ENCODE measurements around the gene CRB3.
A peak's percentile ranks its signal among the peaks of the same experiment; 100 is the strongest.

CRB3 gene, protein sequence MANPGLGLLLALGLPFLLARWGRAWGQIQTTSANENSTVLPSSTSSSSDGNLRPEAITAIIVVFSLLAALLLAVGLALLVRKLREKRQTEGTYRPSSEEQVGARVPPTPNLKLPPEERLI

DNA sequence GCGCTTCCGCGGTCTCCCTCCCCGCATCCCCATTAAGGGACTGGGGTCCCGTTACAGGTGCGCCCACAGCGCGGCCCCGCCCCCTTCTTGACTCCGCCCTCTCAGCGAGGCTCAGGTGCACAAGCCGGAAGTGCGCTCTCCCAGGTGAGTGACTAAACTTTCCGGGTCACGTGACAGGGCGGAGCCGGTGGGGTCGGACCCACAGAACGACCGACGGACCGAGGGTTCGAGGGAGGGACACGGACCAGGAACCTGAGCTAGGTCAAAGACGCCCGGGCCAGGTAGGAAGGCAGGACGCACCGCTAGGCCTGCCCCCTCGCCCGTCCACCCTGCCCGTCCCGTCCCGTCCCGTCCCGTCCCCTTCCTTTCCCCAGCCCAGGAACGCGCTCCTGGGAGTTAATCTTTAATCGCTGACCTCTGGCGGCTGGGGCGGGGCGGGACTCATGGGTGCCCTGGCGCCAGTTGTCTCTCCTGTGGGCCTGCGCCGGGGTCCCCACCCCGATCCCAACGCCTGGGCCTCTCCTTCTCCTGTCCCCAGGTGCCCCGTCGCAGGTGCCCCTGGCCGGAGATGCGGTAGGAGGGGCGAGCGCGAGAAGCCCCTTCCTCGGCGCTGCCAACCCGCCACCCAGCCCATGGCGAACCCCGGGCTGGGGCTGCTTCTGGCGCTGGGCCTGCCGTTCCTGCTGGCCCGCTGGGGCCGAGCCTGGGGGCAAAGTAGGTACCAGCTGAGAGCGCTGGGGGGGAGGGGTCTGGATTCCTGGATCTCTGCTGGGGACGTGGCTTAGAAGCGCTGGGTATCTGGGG, at the start of gene CRB3:
TSS of gene CRB3 (plus strand) at position 202 of the 804 bp plus-strand sequence. CDS start at position 633, 431 bp downstream.
- Histone ChIP-seq H3K36me3 (ENCODE audit: insufficient read depth, low read depth, low read length) (no peaks in the 10 kb centered on the region), H3K27me3 (ENCODE audit: insufficient read depth, low read length) (peaks cover 33% of the 10 kb centered on the region), H3K4me3 (ENCODE audit: low read length) (peak within 1 kb of the TSS; percentile 79), H3K4me1 (ENCODE audit: insufficient read depth, low read length) (peaks cover 6% of the 10 kb centered on the region; the same call in 1 of the 2 replicates), H3K27ac (ENCODE audit: low read length) (no peak within 1 kb of the TSS), H3K9me3 (ENCODE audit: insufficient read depth, low read depth, low read length) (no peaks in the 10 kb centered on the region), H3K9ac (ENCODE audit: low read depth, low read length) (peak within 1 kb of the TSS; percentile 74; the same call in 1 of the 2 replicates)

DNA sequence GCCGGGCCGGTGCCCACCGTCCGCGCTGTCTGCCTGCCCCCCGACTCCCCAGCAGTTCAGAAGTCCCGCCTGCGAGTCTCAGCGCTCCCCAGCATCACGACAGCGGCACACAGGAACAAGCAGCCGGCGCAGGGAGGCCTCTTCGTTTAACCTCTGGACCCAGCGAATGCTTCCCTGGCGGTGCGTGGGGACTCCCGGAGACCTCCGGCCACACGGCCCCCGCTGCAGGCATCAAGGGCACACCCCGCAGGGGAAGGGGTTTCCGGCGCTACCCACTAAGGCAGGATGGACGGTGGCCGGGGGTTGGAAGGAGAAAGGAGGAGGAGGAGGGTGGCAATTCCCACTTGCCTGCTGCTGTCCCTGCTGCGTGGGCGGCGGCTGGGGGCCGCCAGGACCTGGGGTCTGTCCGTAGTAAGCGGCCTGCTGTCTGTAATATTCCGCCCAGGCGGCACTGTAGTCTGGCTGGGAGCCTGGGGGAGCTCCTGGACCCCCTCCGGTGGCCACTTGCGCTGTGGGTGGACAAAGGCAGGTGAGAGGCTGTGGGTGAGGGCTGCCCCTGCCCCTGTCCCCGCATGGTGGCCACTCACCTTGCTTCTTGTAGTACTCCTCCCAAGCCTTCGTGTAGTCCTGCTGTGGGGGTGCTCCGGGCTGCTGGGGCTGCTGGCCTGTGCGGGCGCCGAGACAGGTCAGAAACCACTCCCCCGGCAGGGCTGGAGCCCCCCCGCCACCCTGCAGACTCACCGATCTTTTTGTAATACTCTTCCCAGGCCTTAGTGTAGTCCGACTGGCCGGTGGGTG, 49.1 kb upstream of the CRB3 start:
- no peak overlapping the region for H3K4me3 ChIP-seq (ENCODE audit: low read length)
- H3K36me3 ChIP-seq (ENCODE audit: insufficient read depth, low read depth, low read length): peaks cover 65% of the 10 kb centered on the region
- no peaks in the 10 kb centered on the region for H3K27me3 ChIP-seq (ENCODE audit: insufficient read depth, low read length)
- H3K9ac ChIP-seq (ENCODE audit: low read depth, low read length): no peak overlapping the region
- no peaks in the 10 kb centered on the region for H3K9me3 ChIP-seq (ENCODE audit: insufficient read depth, low read depth, low read length)
- H3K27ac ChIP-seq (ENCODE audit: low read length): no peak overlapping the region
- H3K4me1 ChIP-seq (ENCODE audit: insufficient read depth, low read length): no peaks in the 10 kb centered on the region

DNA sequence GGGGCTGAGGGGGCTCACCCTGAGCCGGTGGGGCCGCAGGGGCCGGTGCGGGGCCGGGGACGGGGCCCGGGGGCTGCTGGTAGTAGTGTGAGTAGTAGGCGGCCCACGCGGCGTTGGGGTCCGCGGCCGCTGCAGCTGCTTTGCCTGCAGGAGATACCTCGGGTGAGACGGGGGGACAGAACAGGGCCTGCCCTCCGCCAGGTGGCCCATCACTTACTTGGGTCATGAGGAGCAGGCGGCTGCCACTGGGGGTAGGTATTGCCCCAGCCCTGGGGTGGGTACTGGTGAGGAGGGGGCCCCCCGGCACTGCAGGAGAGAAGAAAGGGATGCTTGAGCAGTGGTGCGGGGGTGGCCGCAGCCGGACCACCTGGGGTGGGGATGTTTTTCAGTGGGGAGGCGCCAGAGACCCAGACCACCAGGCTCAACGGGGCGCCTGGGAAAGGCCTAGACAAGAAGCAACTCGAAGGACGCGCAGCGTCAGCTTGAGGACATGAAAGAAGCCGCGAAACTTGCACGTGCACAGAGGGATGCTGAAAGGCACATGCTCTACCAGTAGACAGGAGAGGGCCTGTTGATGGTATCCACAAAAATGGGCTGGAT, 48.4 kb upstream of the CRB3 start:
- Histone ChIP-seq H3K27ac (ENCODE audit: low read length) (no peak overlapping the region), H3K9me3 (ENCODE audit: insufficient read depth, low read depth, low read length) (no peaks in the 10 kb centered on the region), H3K36me3 (ENCODE audit: insufficient read depth, low read depth, low read length) (peaks cover 72% of the 10 kb centered on the region), H3K4me1 (ENCODE audit: insufficient read depth, low read length) (no peaks in the 10 kb centered on the region), H3K9ac (ENCODE audit: low read depth, low read length) (no peak overlapping the region), H3K27me3 (ENCODE audit: insufficient read depth, low read length) (no peaks in the 10 kb centered on the region), H3K4me3 (ENCODE audit: low read length) (no peak overlapping the region)

DNA sequence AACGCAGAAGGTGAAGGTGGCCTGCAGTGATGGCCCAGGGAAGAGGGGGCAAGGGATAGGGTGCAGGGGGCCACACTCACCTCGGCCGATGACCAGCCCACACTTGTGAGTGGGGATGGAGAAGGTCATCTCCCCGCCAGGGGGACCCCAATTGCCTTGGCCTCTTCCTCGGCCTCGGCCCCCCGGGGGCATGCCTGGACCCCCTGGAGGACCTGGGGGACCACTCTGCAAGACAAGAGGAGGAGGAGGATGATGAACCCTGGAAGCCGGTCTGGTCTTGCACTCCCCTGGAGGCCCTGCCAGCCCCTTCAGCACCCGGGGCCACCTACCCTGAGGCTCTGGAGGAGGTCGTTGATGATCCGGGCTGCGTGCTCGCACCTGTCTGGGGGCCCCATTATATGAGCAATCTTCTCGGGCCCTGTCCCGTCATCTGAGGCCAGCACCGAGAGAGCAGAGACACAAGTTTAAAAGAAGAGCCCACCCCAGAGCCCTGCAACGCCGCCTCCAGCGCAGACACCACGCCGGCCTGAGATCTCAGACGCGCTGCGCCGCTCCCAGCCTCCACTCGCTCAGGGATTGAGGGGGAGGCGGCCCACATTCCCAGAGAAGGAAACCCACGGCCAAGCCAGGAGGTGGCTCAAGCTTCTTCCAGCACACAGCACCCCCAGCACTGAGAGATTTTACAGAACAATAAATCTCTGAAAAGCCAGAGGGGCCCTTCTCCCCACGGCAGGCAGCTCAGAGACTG, 47.2 kb upstream of the CRB3 start:
- Histone ChIP-seq H3K36me3 (ENCODE audit: insufficient read depth, low read depth, low read length) (peaks cover 83% of the 10 kb centered on the region), H3K9me3 (ENCODE audit: insufficient read depth, low read depth, low read length) (no peaks in the 10 kb centered on the region), H3K4me1 (ENCODE audit: insufficient read depth, low read length) (no peaks in the 10 kb centered on the region), H3K9ac (ENCODE audit: low read depth, low read length) (no peak overlapping the region), H3K27ac (ENCODE audit: low read length) (no peak overlapping the region), H3K27me3 (ENCODE audit: insufficient read depth, low read length) (no peaks in the 10 kb centered on the region), H3K4me3 (ENCODE audit: low read length) (no peak overlapping the region)

DNA sequence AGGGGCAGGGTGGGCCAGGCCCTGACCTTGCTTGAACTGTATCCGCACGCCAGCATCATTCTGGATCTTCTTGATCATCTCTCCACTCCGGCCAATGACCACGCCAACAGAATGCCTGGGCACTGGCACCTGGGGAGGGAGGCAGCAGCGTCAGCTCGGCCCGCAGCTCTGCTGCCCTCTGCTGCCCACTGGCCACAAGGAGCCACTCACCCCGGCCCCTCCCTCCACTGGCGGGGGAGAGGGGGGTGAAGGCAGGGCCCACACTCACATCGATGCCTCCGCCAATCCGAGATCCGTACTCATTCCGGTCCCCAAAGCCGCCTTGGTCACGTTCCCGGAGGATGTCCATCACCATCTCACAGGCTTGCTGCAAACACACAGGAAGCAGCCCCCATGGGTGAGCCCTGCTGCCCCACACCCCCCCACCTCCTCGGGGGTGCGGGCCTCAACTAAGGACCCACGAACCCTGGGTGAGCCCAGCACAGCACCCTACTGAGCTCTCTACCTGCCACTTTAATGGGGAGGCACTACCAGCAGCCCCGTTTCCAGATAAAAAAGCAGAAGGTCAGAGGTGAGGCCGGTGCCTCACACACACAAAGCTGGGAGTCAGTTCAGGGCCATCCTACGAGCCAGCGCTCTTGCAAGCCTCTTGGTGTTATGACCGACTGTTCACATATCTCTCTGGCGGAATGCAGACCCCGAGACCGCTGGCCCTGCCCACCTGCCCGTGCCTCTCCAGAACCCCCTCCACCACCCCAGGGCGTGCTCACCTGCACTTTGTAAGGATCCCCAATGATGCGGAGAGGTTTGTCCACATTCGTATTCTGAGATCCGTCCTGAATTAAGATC, 46.1 kb upstream of the CRB3 start:
- Histone ChIP-seq H3K9ac (ENCODE audit: low read depth, low read length) (no peak overlapping the region), H3K27me3 (ENCODE audit: insufficient read depth, low read length) (no peaks in the 10 kb centered on the region), H3K36me3 (ENCODE audit: insufficient read depth, low read depth, low read length) (peaks cover 94% of the 10 kb centered on the region), H3K9me3 (ENCODE audit: insufficient read depth, low read depth, low read length) (no peaks in the 10 kb centered on the region), H3K27ac (ENCODE audit: low read length) (no peak overlapping the region), H3K4me3 (ENCODE audit: low read length) (no peak overlapping the region), H3K4me1 (ENCODE audit: insufficient read depth, low read length) (0 out of 2 replicates have a peak, but pooled peaks cover 2% of the 10 kb centered on the region)

DNA sequence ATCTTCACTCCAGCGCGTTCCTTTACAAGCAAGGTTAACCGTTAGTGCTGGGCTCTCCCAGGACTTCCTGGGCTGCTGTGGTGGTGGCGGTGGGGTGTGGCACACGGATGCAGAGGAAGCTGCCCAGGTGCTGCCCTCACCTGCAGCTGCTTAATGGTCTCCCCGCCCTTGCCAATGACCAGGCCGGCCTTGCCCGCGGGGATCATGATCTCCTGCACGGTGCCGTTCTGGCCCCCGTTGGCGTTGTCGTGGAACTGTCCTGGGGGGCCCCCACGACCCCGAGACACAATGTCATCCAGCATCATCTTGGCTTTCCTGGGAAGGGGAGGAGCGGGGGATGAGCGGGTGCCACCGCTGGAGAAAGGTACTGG, 45.5 kb upstream of the CRB3 start:
- peaks cover 94% of the 10 kb centered on the region for H3K36me3 ChIP-seq (ENCODE audit: insufficient read depth, low read depth, low read length)
- no peak overlapping the region for H3K27ac ChIP-seq (ENCODE audit: low read length)
- H3K4me3 ChIP-seq (ENCODE audit: low read length): no peak overlapping the region
- no peaks in the 10 kb centered on the region for H3K27me3 ChIP-seq (ENCODE audit: insufficient read depth, low read length)
- no peak overlapping the region for H3K9ac ChIP-seq (ENCODE audit: low read depth, low read length)
- H3K4me1 ChIP-seq (ENCODE audit: insufficient read depth, low read length): 0 out of 2 replicates have a peak, but pooled peaks cover 2% of the 10 kb centered on the region
- no peaks in the 10 kb centered on the region for H3K9me3 ChIP-seq (ENCODE audit: insufficient read depth, low read depth, low read length)

DNA sequence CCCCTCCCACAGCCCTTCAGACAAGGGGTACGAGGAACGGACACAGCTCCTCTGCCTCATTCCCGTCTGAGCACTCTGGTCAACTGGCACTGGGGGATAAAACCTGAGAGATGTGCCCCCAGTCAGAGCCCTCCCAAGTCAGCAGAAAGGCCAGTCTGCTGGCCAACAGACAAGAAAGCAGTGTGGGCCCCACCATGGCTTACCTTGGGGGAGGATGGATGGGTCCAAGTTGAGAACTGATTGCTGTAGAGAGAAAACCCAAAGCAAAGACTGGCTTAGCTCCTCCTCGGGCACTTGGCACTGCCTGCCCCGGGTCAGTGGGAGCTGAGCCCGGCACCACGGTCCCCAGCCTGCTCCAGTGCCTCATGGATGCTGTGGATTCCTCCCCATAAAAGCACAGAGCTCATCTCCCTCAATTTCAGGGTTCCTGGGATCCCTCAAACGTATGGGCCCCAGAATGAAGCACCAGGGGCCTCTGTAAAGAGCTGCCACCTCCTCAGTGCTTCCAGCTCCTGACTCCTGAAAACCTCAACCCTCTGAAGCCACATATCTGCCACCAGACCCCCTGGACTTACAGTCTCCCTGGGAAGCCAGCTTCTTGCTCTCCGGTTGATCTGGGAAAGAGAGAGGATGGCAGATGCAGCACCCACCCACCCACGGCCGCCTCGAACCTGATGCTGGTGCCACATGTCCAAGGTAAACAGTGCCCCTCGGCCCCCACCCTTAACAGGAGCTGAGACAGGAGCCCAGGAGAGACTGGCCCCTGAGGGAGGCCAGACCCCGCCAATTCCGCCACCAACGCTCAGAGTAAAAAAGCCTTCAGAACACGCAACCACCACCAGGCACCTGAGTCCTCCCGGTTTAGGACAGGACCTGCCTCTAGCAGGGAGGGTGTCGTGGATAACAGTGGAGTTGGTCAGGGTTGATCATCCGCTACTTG, 42.7 kb upstream of the CRB3 start:
- H3K9me3 ChIP-seq (ENCODE audit: insufficient read depth, low read depth, low read length): peaks cover 6% of the 10 kb centered on the region; the same call in 1 of the 2 replicates
- H3K36me3 ChIP-seq (ENCODE audit: insufficient read depth, low read depth, low read length): peaks cover 70% of the 10 kb centered on the region
- no peak overlapping the region for H3K27ac ChIP-seq (ENCODE audit: low read length)
- no peak overlapping the region for H3K4me3 ChIP-seq (ENCODE audit: low read length)
- H3K4me1 ChIP-seq (ENCODE audit: insufficient read depth, low read length): 0 out of 2 replicates have a peak, but pooled peaks cover 2% of the 10 kb centered on the region
- no peak overlapping the region for H3K9ac ChIP-seq (ENCODE audit: low read depth, low read length)
- no peaks in the 10 kb centered on the region for H3K27me3 ChIP-seq (ENCODE audit: insufficient read depth, low read length)

DNA sequence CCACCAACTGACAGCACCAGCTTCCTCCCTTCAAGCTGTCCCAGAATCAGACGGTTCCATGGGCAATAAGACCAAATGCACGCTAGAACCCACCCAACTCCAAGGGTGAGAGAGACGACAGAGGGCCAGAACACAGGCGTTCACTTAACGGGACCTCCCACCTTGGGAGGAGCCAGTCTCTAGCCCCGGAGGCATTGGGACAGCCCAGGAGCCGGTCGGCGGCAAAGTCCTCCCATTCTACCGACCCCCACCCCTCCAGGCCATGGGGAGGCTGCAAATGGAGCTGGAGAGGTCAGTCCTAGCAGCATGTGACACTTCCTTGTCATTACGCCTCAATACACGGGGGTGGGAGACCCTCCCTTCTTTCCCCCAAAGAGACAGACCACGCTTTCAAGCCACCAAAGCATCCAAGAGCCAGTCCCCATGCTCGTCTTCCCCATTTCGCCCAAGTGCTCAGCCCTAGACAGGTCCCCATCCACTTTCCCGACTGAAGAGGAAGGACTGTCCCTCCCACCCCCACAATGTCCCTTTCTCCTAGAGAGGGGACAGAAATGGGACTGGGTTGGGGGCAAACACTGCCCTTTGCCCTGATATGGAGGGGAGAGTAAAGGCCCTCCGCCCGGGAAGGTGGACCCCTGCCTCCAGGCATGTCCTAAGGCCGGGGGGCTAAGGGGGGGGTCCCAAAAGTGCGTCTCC, 40.4 kb upstream of the CRB3 start:
- Histone ChIP-seq H3K9ac (ENCODE audit: low read depth, low read length) (peak overlapping the region; percentile 95), H3K36me3 (ENCODE audit: insufficient read depth, low read depth, low read length) (peaks cover 47% of the 10 kb centered on the region), H3K27ac (ENCODE audit: low read length) (peak overlapping the region; percentile 1), H3K4me3 (ENCODE audit: low read length) (peak overlapping the region; percentile 100), H3K27me3 (ENCODE audit: insufficient read depth, low read length) (no peaks in the 10 kb centered on the region), H3K4me1 (ENCODE audit: insufficient read depth, low read length) (0 out of 2 replicates have a peak, but pooled peaks cover 2% of the 10 kb centered on the region), H3K9me3 (ENCODE audit: insufficient read depth, low read depth, low read length) (peaks cover 6% of the 10 kb centered on the region; the same call in 1 of the 2 replicates)

DNA sequence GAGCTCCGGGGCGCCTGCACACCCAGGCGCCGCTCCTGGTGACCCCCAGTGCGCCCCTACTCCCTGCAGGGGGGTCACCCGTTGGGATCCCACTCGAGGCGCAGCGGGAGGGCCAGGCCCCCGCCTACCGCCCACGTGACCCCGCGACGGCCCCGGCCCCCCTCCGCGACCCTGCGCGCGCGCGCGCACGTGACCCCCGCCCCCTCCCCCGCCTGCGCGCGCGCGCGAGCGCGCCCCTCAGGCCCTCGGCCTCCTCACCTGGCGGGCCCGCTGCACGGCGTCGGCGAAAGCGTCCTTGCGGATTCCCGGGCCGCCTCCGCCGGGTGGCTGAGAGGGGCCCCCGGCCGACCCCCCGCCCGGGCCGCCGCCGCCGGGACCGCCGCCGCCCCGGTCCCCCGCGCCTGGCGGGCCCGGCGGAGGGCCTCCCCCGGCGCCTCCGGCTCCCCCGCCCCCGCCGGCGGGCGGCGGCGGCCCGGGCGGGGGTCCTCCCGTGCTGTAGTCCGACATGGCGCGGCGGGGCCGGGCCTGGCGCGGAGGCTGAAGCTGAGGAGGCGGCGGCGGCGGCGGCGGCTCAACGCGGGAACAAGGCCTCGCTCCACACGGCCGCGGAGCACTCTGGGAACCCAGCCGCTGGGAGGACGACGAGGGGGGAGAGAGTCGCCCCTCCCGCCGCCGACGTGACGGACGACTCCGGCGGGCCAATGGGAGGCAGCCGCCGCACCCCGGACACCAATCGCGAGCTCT, 39.7 kb upstream of the CRB3 start, which contains the start of gene KHSRP:
TSS of gene KHSRP (minus strand) at position 617 of the 744 bp plus-strand sequence. CDS start at position 507, 110 bp downstream.
- Histone ChIP-seq H3K27me3 (ENCODE audit: insufficient read depth, low read length) (peaks cover 3% of the 10 kb centered on the region), H3K9me3 (ENCODE audit: insufficient read depth, low read depth, low read length) (peaks cover 6% of the 10 kb centered on the region; the same call in 1 of the 2 replicates), H3K4me1 (ENCODE audit: insufficient read depth, low read length) (0 out of 2 replicates have a peak, but pooled peaks cover 2% of the 10 kb centered on the region), H3K27ac (ENCODE audit: low read length) (peak within 1 kb of the TSS; percentile 1), H3K9ac (ENCODE audit: low read depth, low read length) (peak within 1 kb of the TSS; percentile 95), H3K4me3 (ENCODE audit: low read length) (peak within 1 kb of the TSS; percentile 100), H3K36me3 (ENCODE audit: insufficient read depth, low read depth, low read length) (peaks cover 40% of the 10 kb centered on the region)

Measured in iPS-20b (cell line).